GM19351 (cell line): ENCODE results near the gene RNF151.
"Not testable (repeated sequence)": the region's sequence is repeated elsewhere in the genome, so short reads cannot be mapped to it uniquely, and the experiment has no call there.

Experiments used
- ATAC-seq: cut with Tn5 transposase; IDR thresholded peaks from one replicate; pipeline ENCODE4 v1.9.1; 2021; ENCODE audit warnings: mild to moderate bottlenecking, moderate library complexity; ENCODE audit not compliant: unreplicated experiment

RNF151 gene

GRCh38 chr16:1966460-1966859 lies at the start of gene RNF151:
TSS of gene RNF151 (plus strand) at chr16:1966856. CDS start at chr16:1966882, 26 bp downstream.
- no peak for ATAC-seq

- no peak for ATAC-seq
Measured at GRCh38 chr16:1917056-1917664, 49.5 kb upstream of the RNF151 start.

- ATAC-seq: no peak
Measured at GRCh38 chr16:1917665-1918350, 48.8 kb upstream of the RNF151 start.

GRCh38 chr16:1918351-1919326 lies 48.0 kb upstream of the RNF151 start, which contains the start of gene HS3ST6:
TSS of gene HS3ST6 (minus strand) at chr16:1918415. CDS start at chr16:1918323, 92 bp downstream.
- ATAC-seq: no peak

GRCh38 chr16:1919327-1919998 lies 47.2 kb upstream of the RNF151 start:
- no peak for ATAC-seq

- not testable (repeated sequence) for ATAC-seq
Measured at GRCh38 chr16:1920122-1920521, 46.5 kb upstream of the RNF151 start.

GRCh38 chr16:1920727-1921171 lies 45.9 kb upstream of the RNF151 start:
- no peak for ATAC-seq

- no peak for ATAC-seq
Measured at GRCh38 chr16:1922357-1922756, 44.3 kb upstream of the RNF151 start.

GRCh38 chr16:1923299-1924034 lies 43.2 kb upstream of the RNF151 start:
- ATAC-seq: no peak

GRCh38 chr16:1924095-1924494 lies 42.6 kb upstream of the RNF151 start:
- no peak for ATAC-seq

- ATAC-seq: no peak
Measured at GRCh38 chr16:1926271-1926670, 40.4 kb upstream of the RNF151 start.

- ATAC-seq: no peak
Measured at GRCh38 chr16:1929105-1929504, 37.6 kb upstream of the RNF151 start.

- peak; percentile 72 for ATAC-seq
Measured at GRCh38 chr16:1929578-1930337, 36.9 kb upstream of the RNF151 start.

- ATAC-seq: no peak
Measured at GRCh38 chr16:1930338-1930720, 36.3 kb upstream of the RNF151 start.

- no peak for ATAC-seq
Measured at GRCh38 chr16:1932050-1933028, 34.3 kb upstream of the RNF151 start.

- ATAC-seq: no peak
Measured at GRCh38 chr16:1933097-1933661, 33.5 kb upstream of the RNF151 start.

- ATAC-seq: no peak
Measured at GRCh38 chr16:1936945-1937479, 29.6 kb upstream of the RNF151 start.

- no peak for ATAC-seq
Measured at GRCh38 chr16:1938316-1938715, 28.3 kb upstream of the RNF151 start.
